Smooth muscle cell (in vitro differentiated cells): ENCODE results near the gene NPTN. TPM values are rescaled to one million over a fixed set of nuclear protein-coding genes. Genes with fewer than 3 reads are reported as not detected.

Experiments used
- DNase-seq: peaks from one replicate; lab custom pipeline; 2025; ENCODE audit not compliant: unreplicated experiment; lab: John Stamatoyannopoulos, UW
- H2AFZ ChIP-seq: fragments of 200-600 bp; sonication (generic); 2 replicates; pipeline ENCODE4 v1.6.0; 2016; ENCODE audit warnings: antibody characterized with exemption, low read depth, mild to moderate bottlenecking
- H3F3A ChIP-seq: fragments of 200-600 bp; sonication (generic); 2 replicates; pipeline ENCODE4 v1.6.0; 2017; ENCODE audit warnings: antibody characterized with exemption, low read depth
- H3K27ac ChIP-seq: fragments of 200-600 bp; sonication (generic); 2 replicates; pipeline ENCODE4 v1.5.1; 2016; ENCODE audit warnings: low read depth, mild to moderate bottlenecking
- H3K27me3 ChIP-seq: fragments of 200-600 bp; sonication (generic); 2 replicates; pipeline ENCODE4 v1.6.1; 2016; ENCODE audit warnings: low read depth, mild to moderate bottlenecking
- H3K36me3 ChIP-seq: fragments of 200-600 bp; sonication (generic); 2 replicates; pipeline ENCODE4 v1.5.1; 2016; ENCODE audit warnings: low read depth
- H3K4me1 ChIP-seq: fragments of 200-600 bp; sonication (generic); 2 replicates; pipeline ENCODE4 v1.5.1; 2016; ENCODE audit warnings: low read depth
- H3K4me2 ChIP-seq: fragments of 200-600 bp; sonication (generic); 2 replicates; pipeline ENCODE4 v1.6.0; 2016; ENCODE audit warnings: mild to moderate bottlenecking
- H3K4me3 ChIP-seq: fragments of 200-600 bp; sonication (generic); 2 replicates; pipeline ENCODE4 v1.5.1; 2016; ENCODE audit warnings: mild to moderate bottlenecking
- H3K79me2 ChIP-seq: fragments of 200-600 bp; sonication (generic); 2 replicates; pipeline ENCODE4 v1.6.0; 2016; ENCODE audit warnings: low read depth, mild to moderate bottlenecking
- H3K9ac ChIP-seq: fragments of 200-600 bp; sonication (generic); 2 replicates; pipeline ENCODE4 v1.6.0; 2016; ENCODE audit warnings: low read depth
- H3K9me3 ChIP-seq: fragments of 200-600 bp; sonication (generic); replicated peaks from 2 replicates; pipeline ENCODE4 v1.5.1; 2016; ENCODE audit warnings: low read depth
- H4K20me1 ChIP-seq: fragments of 200-600 bp; sonication (generic); 2 replicates; pipeline ENCODE4 v1.6.0; 2016; ENCODE audit warnings: low read depth
- WGBS: methylation state at CpG from one replicate; pipeline ENCODE4 v1.1.7; 2016; ENCODE audit warnings: low lambda C conversion rate; 5-methylcytosine and 5-hydroxymethylcytosine counted together
- polyA plus RNA-seq: library from polyadenylated mRNA; unstranded; fragments of >200 nt; fragmentation: Nextera tagmentation; extraction: Ambion mirVana; gene quantifications from 2 replicates; pipeline ENCODE4 v1.2.1, GENCODE V29; 2016
- total RNA-seq: library from RNA; depleted of rRNA; stranded (reverse); fragments of >200 nt; gene quantifications from 2 replicates; pipeline ENCODE4 v1.2.3, GENCODE V29; 2014
- TF ChIP-seq, protein P1 (sequence below): fragments of 200-600 bp; sonication (generic); IDR thresholded peaks from 2 replicates; pipeline ENCODE4 v1.5.1; 2017; ENCODE audit warnings: borderline replicate concordance, mild to moderate bottlenecking, antibody characterized with exemption; ENCODE audit not compliant: insufficient read depth, poor library complexity, severe bottlenecking

NPTN gene
- total and polyA plus RNA-seq, 2 experiments from 2014 or later: 153 to 215 TPM

DNA sequence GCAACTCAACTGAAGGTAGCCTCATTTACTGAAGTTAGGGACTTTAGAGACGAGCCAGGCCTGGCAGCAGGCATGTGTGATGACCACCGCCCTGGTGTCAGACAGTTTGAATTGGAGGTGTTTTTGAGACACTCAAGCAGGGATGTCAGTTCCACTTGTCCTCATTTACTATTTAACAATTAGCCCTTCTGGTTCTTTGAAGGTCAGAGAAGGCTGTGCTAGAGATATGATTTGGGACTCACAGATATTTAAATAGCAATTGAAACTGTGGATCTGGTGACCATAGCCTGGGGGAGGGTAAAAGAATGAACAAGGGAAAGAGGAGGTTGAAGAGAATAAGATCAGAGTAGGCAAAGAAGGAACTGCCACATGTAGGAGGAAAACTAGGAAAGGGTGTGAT lies 115.6 kb downstream of the NPTN start:
- H3K9me3 ChIP-seq: no peaks in the 10 kb centered on the region
- no peak for DNase-seq
- no peaks in the 10 kb centered on the region for H3K4me1 ChIP-seq
- no peaks in the 10 kb centered on the region for H3K36me3 ChIP-seq
- no peaks in the 10 kb centered on the region for H3K79me2 ChIP-seq
- no peaks in the 10 kb centered on the region for H3F3A ChIP-seq
- WGBS: 69% methylated on average over 2 of the region's 2 CpGs
- no peak overlapping the region for H2AFZ ChIP-seq
- no peaks in the 10 kb centered on the region for H3K27me3 ChIP-seq
- no peaks in the 10 kb centered on the region for H4K20me1 ChIP-seq
- H3K9ac ChIP-seq: no peak overlapping the region
- no peak overlapping the region for H3K4me3 ChIP-seq
- TF ChIP-seq, protein P1, sequence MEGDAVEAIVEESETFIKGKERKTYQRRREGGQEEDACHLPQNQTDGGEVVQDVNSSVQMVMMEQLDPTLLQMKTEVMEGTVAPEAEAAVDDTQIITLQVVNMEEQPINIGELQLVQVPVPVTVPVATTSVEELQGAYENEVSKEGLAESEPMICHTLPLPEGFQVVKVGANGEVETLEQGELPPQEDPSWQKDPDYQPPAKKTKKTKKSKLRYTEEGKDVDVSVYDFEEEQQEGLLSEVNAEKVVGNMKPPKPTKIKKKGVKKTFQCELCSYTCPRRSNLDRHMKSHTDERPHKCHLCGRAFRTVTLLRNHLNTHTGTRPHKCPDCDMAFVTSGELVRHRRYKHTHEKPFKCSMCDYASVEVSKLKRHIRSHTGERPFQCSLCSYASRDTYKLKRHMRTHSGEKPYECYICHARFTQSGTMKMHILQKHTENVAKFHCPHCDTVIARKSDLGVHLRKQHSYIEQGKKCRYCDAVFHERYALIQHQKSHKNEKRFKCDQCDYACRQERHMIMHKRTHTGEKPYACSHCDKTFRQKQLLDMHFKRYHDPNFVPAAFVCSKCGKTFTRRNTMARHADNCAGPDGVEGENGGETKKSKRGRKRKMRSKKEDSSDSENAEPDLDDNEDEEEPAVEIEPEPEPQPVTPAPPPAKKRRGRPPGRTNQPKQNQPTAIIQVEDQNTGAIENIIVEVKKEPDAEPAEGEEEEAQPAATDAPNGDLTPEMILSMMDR: no peak
- no peak overlapping the region for H3K27ac ChIP-seq
- no peak overlapping the region for H3K4me2 ChIP-seq

DNA sequence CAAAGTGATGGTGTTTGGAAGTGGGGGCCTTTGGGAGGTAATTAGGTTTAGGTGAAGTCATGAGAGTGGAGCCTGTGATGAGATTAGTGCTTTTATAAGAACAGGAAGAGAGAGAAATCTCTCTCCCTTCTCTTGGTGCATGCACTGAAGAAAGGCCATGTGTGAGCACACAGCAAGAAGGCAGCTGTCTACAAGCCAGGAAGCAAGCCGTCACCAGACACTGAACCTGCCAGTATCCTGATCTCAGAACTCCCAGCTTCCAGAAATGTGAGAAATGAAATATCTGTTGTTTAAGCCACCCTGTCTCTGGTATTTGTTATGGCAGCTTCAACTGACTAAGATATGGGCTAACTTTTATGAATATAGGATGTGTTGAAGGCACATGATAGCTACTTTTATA lies 117.7 kb downstream of the NPTN start:
- 73% methylated on average over 1 of the region's 1 CpG for WGBS
- DNase-seq: no peak

More for the DNA sequence above, 117.7 kb downstream of the NPTN start:
- no peak overlapping the region for H3K27ac ChIP-seq
- H3K9ac ChIP-seq: no peak overlapping the region
- no peaks in the 10 kb centered on the region for H3F3A ChIP-seq
- H3K9me3 ChIP-seq: no peaks in the 10 kb centered on the region
- no peaks in the 10 kb centered on the region for H3K36me3 ChIP-seq
- H4K20me1 ChIP-seq: no peaks in the 10 kb centered on the region
- no peak overlapping the region for H2AFZ ChIP-seq
- no peaks in the 10 kb centered on the region for H3K27me3 ChIP-seq
- no peak overlapping the region for H3K4me3 ChIP-seq
- H3K4me2 ChIP-seq: no peak overlapping the region
- H3K79me2 ChIP-seq: no peaks in the 10 kb centered on the region
- no peaks in the 10 kb centered on the region for H3K4me1 ChIP-seq
- TF ChIP-seq, protein P1: no peak

Other genes starting within 250 kb of the NPTN start
- gene REC114, start 190.2 kb downstream of the NPTN start, total RNA-seq: not detected in 2 replicates
- gene REC114, start 190.2 kb downstream of the NPTN start, polyA plus RNA-seq: 0.22 TPM in 1 of 2 replicates, not detected in the other
- gene CD276, start 51.0 kb upstream of the NPTN start, total RNA-seq: 139 and 144 TPM in 2 replicates
- gene CD276, start 51.0 kb upstream of the NPTN start, polyA plus RNA-seq: 257 and 312 TPM in 2 replicates
- 1.4 and 1.6 TPM in 2 replicates for gene INSYN1, start 120.0 kb upstream of the NPTN start, total RNA-seq
- gene INSYN1, start 120.0 kb upstream of the NPTN start, polyA plus RNA-seq: 3.4 and 4.0 TPM in 2 replicates
- gene TBC1D21, start 240.2 kb upstream of the NPTN start, total RNA-seq: not detected in 2 replicates
- not detected in 2 replicates for gene TBC1D21, start 240.2 kb upstream of the NPTN start, polyA plus RNA-seq